8988T (cell line): ENCODE measurements around the gene CRACDL.
"Not testable (repeated sequence)": the region's sequence is repeated elsewhere in the genome, so short reads cannot be mapped to it uniquely, and the experiment has no call there.

Experiments
- DNase-seq: peaks from one replicate; pipeline ENCODE4 v3.0.0; 2011

The CRACDL gene

GRCh38 chr2:98903767-98904485 lies 32.1 kb downstream of the CRACDL start:
- no peak for DNase-seq

- DNase-seq: no peak
These were observed 33.0 kb downstream of the CRACDL start for GRCh38 chr2:98903064-98903355.

GRCh38 chr2:98902209-98903063 lies 33.6 kb downstream of the CRACDL start:
- no peak for DNase-seq

GRCh38 chr2:98901702-98902101 lies 34.3 kb downstream of the CRACDL start:
- no peak for DNase-seq

- no peak for DNase-seq
These were observed 34.7 kb downstream of the CRACDL start for GRCh38 chr2:98901291-98901690.

- no peak for DNase-seq
These were observed 35.3 kb downstream of the CRACDL start for GRCh38 chr2:98900721-98901120.

GRCh38 chr2:98899703-98900078 lies 36.3 kb downstream of the CRACDL start:
- DNase-seq: not testable (repeated sequence)

GRCh38 chr2:98899041-98899702 lies 36.9 kb downstream of the CRACDL start:
- no peak for DNase-seq

- DNase-seq: no peak
These were observed 37.6 kb downstream of the CRACDL start for GRCh38 chr2:98898423-98898841.

- DNase-seq: no peak
These were observed 38.3 kb downstream of the CRACDL start for GRCh38 chr2:98897746-98898145.

- DNase-seq: no peak
These were observed 39.1 kb downstream of the CRACDL start for GRCh38 chr2:98896944-98897343.

GRCh38 chr2:98896416-98896815 lies 39.6 kb downstream of the CRACDL start:
- DNase-seq: no peak

- no peak for DNase-seq
These were observed 40.1 kb downstream of the CRACDL start for GRCh38 chr2:98895901-98896300.

- no peak for DNase-seq
These were observed 40.8 kb downstream of the CRACDL start for GRCh38 chr2:98895221-98895620.

GRCh38 chr2:98894331-98895000 lies 41.6 kb downstream of the CRACDL start:
- no peak for DNase-seq

- no peak for DNase-seq
These were observed 42.1 kb downstream of the CRACDL start for GRCh38 chr2:98893911-98894321.

GRCh38 chr2:98892871-98893270 lies 43.2 kb downstream of the CRACDL start:
- DNase-seq: no peak

- DNase-seq: no peak
These were observed 44.4 kb downstream of the CRACDL start for GRCh38 chr2:98891591-98891990.

GRCh38 chr2:98886066-98886554 lies 49.9 kb downstream of the CRACDL start:
- DNase-seq: no peak

- DNase-seq: no peak
These were observed 51.4 kb downstream of the CRACDL start for GRCh38 chr2:98884658-98885057.

GRCh38 chr2:98883780-98884211 lies 52.2 kb downstream of the CRACDL start:
- no peak for DNase-seq

- no peak for DNase-seq
These were observed 52.9 kb downstream of the CRACDL start for GRCh38 chr2:98882971-98883779.
